Fibroblast of gingiva (primary cell): ENCODE data around the gene FBXO22.
"Not testable (repeated sequence)": the region's sequence is repeated elsewhere in the genome, so short reads cannot be mapped to it uniquely, and the experiment has no call there.

ENCODE experiments used
- DNase-seq: peaks from one replicate; pipeline ENCODE4 v3.0.0-alpha.2; 2011; ENCODE audit warnings: low read depth

The FBXO22 gene

GRCh38 chr15:75920079-75920478, 16.4 kb downstream of the FBXO22 start:
- DNase-seq: no peak

- DNase-seq: peak; percentile 81
Measured at GRCh38 chr15:75921732-75922703, 18.3 kb downstream of the FBXO22 start.

- no peak for DNase-seq
Measured at GRCh38 chr15:75923756-75924155, 20.1 kb downstream of the FBXO22 start.

GRCh38 chr15:75924576-75924975, 20.9 kb downstream of the FBXO22 start:
- DNase-seq: no peak

GRCh38 chr15:75925440-75925839, 21.8 kb downstream of the FBXO22 start:
- no peak for DNase-seq

GRCh38 chr15:75926931-75927330, 23.3 kb downstream of the FBXO22 start:
- DNase-seq: no peak

- no peak for DNase-seq
Measured at GRCh38 chr15:75927601-75928000, 23.9 kb downstream of the FBXO22 start.

GRCh38 chr15:75928680-75929608, 25.3 kb downstream of the FBXO22 start:
- no peak for DNase-seq

GRCh38 chr15:75929799-75930565, 26.3 kb downstream of the FBXO22 start:
- no peak for DNase-seq

- DNase-seq: no peak
Measured at GRCh38 chr15:75930866-75931265, 27.2 kb downstream of the FBXO22 start.

GRCh38 chr15:75942464-75942863, 38.8 kb downstream of the FBXO22 start:
- DNase-seq: no peak

- DNase-seq: no peak
Measured at GRCh38 chr15:75943246-75943645, 39.6 kb downstream of the FBXO22 start.

- no peak for DNase-seq
Measured at GRCh38 chr15:75943713-75944215, 40.1 kb downstream of the FBXO22 start.

GRCh38 chr15:75945953-75946352, 42.3 kb downstream of the FBXO22 start:
- DNase-seq: peak; percentile 6

GRCh38 chr15:75947092-75947491, 43.4 kb downstream of the FBXO22 start:
- DNase-seq: peak; percentile 34

GRCh38 chr15:75948761-75949296, 45.2 kb downstream of the FBXO22 start:
- DNase-seq: no peak

GRCh38 chr15:75952525-75952924, 48.8 kb downstream of the FBXO22 start:
- DNase-seq: no peak

- no peak for DNase-seq
Measured at GRCh38 chr15:75955720-75956119, 52.0 kb downstream of the FBXO22 start.

- no peak for DNase-seq
Measured at GRCh38 chr15:75961331-75961730, 57.7 kb downstream of the FBXO22 start.

GRCh38 chr15:75966073-75966472, 62.4 kb downstream of the FBXO22 start:
- DNase-seq: peak; percentile 86

- DNase-seq: not testable (repeated sequence)
Measured at GRCh38 chr15:75976766-75977165, 73.1 kb downstream of the FBXO22 start.
